NCI-H774 (cell line): ENCODE data around the gene SERPINA10.

Experiments
- DNase-seq: peaks from one replicate; lab custom pipeline; 2025; lab: John Stamatoyannopoulos, UW

SERPINA10 gene

DNA sequence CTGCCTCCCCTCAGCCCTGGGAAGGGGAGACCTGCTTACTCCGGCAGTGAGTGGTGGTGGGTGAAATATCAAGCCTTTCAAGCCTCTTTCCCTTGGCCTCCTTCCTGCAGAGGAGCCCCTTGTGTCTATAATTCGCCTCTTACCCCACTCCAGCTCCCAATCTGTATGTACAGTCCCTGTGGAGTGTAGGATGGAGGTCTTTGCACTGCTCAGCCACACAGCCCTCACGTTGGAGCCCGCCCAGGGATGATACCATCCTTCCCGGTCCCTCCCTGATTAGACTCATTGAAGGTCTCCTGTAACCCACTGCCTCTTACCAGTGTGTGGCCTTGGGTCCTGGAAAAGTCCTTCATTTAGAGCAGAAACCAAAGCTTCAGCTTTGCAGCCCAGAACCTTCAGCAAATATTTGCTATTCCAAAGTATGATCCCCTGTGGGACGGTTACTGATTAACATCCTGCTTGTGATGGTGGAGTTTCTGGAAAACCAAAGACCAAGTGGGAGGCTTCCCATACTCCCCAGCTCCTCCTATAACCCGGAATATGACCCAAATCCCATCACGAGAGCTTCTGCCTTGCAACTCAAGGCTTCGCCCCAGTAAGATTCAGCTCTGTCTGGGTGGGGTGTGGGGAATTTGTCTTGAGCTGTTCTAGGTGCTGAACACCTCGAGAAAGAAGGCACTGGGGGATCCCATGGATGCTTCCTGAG, at the start of gene SERPINA10:
SERPINA10 (minus strand) TSS at position 397 of the 706 bp plus-strand sequence. CDS start 2,675 bp downstream, outside the sequence.
- DNase-seq = no peak

DNA sequence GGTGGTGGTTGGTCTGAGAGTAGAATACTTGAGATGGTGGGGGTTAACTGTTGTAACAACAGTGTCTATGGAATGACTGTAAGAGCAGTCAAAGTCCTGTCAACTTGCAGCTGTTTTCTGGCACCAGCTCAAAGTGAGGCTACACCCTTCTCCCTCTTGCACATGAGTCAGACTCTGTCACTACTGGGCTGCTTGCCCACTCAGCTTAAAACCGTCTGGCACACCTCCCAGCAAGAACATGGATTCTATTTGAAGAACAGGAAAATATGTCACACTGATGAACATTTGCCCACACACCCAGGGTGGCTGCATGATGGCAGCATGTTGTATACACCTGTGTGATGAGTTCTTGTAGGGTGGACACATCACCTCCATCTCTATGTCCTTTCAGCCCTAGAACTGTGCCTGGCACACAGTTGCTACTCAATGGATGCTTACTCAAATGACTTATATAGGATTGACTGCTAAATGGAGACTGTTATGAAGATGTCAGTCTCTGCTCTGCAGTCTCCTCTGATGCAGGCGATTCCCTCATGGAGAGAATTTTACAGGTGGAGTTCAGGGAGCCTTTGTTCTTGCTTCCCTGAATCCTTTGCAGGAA, 49.4 kb upstream of the SERPINA10 start:
- DNase-seq = peak; percentile 60

- no peak for DNase-seq
Measured at GRCh38 chr14:94341656-94342333, 48.7 kb upstream of the SERPINA10 start.

DNA sequence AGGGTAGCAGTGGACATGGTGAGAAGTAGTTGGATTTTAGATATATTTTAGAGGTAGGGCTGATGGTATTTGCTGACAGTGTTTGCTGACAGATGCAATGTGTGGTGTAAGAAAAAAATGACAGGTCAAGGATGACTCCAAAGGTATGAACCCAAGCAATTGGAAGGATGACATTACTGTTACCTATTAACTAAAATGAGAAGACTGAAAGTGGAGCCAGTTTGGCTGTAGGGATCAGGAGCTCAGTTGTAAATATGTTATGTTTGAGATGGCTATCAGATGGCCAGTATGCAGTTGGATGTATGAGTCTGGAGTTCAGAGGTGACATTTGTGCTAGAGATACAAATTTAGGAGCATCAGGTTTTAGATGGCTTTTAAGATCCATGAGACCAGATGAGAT, 47.5 kb upstream of the SERPINA10 start:
- no peak for DNase-seq

DNA sequence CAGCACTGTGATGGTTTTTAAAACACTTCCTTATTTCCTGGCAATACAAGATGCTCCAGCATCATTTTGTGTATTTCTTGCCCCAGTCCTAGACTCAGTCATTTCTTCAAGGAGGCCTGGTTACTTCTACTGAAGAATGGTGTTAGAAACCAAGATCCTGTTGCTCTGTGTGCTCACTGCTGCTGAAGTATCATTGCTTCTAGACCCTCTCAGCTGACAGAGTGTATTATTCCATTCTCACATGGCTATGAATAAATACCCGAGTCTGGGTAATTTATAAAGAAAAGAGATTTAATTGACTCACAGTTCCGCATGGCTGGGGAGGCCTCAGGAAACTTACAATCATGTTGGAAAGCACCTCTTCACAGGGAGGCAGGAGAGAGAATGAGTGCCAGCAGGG, 45.0 kb upstream of the SERPINA10 start:
- DNase-seq = no peak

DNA sequence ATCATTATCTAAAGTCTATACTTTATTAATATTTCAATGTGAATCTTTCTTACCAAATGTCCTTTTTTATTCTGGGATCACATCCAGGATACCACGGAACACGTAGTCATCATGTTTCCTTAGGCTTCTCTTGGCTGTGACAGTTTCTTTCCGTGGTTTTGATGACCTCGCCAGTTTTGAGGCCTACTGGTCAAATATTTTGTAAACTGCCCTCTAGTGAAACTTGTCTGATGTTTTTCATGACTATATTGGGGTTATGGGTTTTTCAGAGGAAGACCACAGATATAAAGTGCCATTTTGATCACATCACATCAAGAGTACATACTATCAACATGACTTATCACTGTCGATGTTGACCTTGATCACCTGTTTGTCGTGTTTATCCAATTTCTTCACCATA, 44.2 kb upstream of the SERPINA10 start:
- DNase-seq = no peak

DNA sequence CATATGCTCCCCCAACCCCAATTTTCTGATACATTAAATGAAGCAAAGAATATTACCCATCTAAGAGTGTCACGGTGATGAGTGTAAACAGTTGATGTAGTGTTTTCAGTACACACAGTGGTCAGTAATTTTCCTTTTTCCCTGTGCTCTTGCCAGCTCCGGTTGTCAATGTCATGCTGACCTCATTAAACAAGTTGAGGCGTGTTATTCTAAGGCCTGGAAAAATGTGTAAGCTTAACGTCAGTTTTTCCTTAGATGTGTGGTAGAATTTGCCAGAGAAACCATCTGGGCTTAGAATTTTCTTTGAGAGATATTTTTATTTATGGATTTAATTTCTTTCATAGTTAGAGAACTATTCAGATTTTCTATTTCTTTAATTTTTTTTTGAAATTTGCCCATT, 41.8 kb upstream of the SERPINA10 start:
- DNase-seq = no peak

DNA sequence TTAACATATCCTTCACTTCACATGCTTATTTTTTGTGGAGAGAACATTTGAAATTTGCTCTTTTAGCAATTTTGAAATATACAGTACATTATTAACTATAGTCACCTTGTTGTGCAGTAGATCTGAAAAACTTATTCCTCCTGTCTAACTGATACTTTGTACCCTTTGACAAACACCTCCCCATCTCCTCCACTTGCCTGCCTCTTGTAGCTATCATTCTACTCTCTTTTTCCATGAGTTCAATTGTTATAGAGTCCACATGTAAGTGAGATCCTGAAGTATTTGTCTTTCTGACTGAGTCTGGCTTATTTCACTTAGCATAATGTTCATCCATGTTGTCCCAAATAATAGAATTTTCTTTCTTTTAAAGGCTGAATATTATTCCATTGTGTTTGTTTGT, 39.5 kb upstream of the SERPINA10 start:
- no peak for DNase-seq

DNA sequence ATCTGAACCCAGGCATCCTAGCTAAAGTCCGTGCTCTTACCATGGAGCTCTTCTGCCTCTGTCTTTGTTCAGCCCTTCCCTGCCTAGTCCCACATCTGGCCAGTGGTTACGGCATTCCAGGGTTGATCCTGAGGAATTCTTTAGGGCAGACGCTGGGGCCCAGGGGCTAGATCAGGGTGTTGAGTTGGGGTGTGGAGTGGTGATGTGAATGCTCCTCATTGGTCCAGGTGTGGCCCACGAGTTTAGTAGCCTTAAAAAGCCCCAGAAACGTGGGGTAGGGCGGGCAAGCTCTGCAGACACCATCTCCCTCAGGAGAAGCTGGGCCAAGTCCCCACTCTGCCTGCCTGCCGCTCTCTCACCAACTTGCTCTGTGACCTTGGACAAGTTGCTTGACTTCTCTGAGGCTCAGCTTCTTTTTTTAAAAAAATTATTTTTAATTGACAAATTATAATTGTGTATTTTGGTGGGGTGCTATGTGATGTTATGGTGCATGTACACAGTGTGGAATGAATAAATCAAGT, 39.1 kb upstream of the SERPINA10 start:
- no peak for DNase-seq

DNA sequence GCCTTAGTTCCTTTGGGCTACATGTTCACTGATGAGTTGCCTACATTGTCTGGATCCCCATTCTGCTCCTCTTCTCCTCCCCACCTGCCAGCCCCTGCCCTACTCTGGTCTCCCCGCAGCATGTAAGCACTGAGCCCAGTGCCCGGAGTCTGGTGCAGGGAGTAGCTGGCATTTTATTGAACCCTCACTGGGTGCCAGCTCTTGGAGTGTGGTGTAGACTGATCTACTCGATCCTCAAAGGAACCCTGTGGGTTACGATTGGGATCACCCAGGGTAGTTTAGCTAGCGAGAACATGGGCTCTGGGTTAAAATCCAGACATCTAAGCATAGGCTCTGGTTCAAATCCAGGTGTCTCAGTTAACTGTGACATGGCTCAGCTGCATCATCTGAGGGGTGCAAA, 38.4 kb upstream of the SERPINA10 start:
- DNase-seq = no peak

- DNase-seq = no peak
Measured at GRCh38 chr14:94330857-94331256, 37.8 kb upstream of the SERPINA10 start.

GRCh38 chr14:94330432-94330831, 37.4 kb upstream of the SERPINA10 start:
- no peak for DNase-seq

GRCh38 chr14:94329857-94330256, 36.8 kb upstream of the SERPINA10 start:
- DNase-seq = no peak

DNA sequence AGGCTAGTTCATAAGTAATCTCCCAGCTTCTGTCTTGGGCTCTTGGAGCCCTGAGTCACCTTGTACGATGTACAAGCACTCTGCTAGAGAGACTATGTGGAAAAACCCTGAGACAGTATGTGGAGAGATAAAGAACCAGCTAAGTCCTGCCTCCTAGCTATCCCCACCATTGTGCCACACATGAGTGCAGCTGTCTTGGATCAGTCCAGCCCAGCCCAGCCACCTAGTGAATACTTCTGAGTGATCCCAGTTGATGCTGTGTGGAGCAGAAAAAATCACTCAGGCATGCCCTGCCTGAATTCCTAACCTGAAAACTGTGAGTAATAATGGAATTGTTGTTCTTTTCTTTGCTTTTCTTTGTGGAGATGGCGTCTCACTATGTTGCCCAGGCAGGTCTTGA, 35.1 kb upstream of the SERPINA10 start:
- no peak for DNase-seq

- no peak for DNase-seq
Measured at GRCh38 chr14:94322648-94323570, 29.8 kb upstream of the SERPINA10 start, which contains the start of gene SERPINA6. TSS of gene SERPINA6 (minus strand) at chr14:94323336. CDS start at chr14:94314648, 8,688 bp downstream.

DNA sequence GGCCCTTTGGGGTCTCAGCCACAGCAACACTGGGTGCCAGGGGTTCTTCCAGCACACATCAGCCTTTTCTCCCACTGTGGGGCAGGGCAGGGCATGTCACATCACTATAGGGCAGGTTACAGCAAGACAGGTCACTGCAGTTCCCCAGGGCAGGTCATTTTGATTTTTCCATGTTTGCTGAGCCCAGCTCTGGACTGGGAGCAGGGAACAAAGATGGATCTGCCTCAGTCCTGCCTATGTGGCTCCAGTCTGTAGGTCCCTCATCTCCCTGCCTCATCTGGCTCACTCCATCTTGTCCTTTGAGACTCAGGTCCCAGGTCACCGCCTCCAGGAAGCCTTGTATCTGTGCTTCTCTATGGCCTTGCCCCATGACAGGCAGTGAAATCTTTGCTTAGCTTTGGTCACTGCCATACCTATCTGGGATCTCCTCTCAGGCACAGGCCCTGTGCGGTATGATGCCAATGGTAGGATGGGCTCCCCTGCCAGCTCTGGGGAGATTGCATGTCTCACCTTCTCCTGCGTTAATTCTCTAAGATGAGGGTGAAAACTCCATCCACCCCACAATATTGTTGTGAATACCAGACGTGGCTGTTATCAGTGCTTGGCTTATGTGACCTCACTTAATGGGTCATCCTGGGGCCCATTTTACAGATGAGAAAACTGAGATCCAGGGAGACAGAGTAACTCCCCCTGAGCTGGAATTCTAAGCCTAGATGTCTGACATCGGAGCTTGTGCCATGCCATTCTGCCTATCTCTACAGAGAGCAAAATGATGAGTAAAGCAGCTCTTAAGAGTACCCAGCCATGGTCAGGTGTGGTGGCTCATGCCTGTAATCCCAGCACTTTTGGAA, 28.6 kb upstream of the SERPINA10 start:
- DNase-seq = no peak

DNA sequence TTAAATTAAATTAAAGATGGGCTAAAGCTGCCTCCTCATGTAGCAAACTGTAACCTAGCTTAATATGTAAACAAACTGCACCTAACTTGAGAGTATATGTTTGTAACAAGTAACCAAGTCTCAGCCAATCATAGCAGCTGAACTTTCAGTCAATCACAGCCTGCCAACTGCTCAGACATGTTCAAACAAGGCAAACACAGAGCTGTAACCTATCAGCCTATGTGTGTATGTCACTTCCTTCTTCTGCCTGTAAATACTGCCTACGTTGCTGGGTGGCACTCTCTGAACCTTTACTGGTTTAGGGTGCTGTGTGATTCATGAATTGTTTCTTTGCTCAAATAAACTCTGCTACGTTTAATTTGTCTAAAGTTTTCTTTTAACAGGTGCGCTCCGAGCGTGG, 27.2 kb upstream of the SERPINA10 start:
- DNase-seq = peak; percentile 27

- DNase-seq = no peak
Measured at GRCh38 chr14:94317259-94317658, 24.2 kb upstream of the SERPINA10 start.

GRCh38 chr14:94316692-94317091, 23.6 kb upstream of the SERPINA10 start:
- DNase-seq = no peak

- no peak for DNase-seq
Measured at GRCh38 chr14:94314890-94315289, 21.8 kb upstream of the SERPINA10 start.
